HG02642 (cell line): ENCODE results near the gene MBP.

ENCODE experiments used
- ATAC-seq: cut with Tn5 transposase; IDR thresholded peaks from one replicate; pipeline ENCODE4 v1.9.1; 2021; ENCODE audit warnings: mild to moderate bottlenecking; ENCODE audit not compliant: unreplicated experiment, poor library complexity

Gene MBP

GRCh38 chr18:77132369-77133050, at the start of gene MBP:
MBP (minus strand) TSS chr18:77132783; CDS start chr18:77105261, 27,522 bp downstream.
- ATAC-seq = peak; percentile 67

DNA sequence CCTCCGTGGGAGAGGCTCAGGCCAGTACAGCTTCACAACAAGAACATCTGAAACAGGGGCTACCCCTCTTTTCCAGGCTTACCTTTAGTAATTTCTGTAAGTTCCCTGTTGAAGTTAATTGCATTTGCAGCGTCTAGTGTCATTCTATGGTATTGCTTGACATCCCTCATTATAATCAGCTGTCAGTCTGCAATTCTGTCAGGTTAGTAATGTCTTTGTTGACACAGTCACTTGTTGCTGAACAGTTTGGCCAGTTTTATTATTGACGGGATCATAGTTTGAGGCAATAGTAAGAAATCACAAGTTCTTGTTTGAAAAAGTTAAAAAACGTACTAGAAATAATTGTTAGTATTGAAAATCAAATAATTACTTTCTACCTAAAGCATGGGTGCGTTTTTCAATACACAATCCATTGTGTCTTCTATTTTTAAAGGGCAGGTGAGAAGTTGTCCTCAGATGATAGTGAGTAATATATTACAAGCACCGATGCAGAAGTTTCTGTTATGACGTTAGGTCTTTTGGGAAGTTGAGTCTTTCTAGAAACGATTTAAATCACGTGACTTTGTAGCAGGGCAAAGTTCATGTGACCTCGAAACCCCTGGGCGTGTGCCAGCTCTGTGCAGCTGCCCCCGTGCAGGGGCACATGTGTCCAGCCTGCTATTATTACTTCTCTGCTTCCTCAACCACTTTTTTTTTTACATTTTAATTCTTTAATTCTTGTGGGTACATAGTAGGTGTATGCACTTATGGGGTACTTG, 49.5 kb upstream of the MBP start:
- no peak for ATAC-seq

DNA sequence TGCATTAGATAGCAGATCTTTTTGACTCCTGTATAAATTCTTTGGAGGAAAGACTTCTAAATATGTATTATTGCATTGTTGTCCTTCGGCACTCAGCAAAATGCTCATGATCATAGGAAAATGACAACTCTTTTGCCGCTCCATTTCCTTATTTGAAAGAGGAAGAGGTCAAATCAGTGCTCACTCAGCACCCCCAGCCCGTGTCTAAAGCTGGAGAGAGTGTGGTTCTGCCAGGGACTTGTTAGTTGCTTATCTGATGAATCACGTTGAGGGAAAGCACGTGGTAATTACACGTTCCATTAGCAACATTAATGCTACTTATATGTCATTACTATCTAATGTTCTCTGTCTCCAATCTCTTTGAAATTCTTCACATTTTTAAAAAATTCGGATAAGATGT, 46.0 kb upstream of the MBP start:
- ATAC-seq = no peak

DNA sequence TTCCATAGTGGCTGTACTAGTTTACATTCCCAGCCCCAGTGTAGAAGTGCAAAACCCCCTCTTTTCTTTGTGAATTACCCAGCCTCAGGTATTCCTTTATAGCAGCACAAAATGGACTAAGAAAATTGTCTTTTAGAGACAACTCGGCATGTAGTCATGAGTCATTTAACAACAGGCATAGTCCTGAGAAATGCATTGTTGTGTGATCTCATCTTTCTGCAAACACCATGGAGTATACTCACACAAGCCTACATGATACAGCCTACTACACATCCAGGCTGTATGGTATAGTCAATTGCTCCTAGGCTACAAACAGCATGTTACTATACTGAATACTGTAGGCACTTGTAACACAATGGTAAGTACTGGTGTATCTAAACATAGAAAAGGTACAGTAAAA, 44.4 kb upstream of the MBP start:
- ATAC-seq = no peak

DNA sequence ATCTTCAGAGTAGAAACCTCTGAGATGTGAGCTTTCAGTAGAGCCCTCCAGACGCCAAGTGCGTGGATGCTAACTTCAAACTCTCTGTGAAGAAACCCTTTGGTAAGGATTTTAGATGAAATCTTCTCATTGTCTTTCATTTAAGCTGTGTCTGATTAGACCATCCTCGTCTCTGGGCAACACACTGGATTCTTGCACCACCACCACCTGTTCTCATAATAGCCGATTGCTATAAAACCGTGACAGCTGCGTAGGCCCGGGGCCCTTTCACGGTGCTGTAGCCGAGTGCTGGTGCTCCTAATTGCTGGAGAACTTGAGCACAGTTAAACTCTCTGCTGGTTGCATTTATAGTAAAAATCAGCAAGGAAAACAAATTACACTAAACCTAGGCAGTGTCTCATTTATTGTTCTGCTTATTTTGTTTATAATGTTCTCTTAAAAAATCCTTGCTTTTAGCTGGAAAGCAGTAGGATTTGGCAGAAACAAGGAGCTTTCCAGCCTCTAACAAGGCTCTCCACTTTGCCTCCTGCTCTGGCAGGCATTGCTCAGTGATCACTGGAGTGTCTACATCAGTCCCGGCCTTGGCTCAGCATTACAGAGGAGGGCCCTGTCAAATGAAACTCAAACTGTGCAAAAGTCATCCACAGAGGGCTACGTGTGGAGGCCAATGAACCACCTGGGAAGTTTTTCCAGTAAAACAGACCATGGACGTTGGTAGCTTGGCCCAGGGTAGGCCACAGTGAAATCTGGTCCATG, 40.9 kb upstream of the MBP start:
- ATAC-seq = no peak

DNA sequence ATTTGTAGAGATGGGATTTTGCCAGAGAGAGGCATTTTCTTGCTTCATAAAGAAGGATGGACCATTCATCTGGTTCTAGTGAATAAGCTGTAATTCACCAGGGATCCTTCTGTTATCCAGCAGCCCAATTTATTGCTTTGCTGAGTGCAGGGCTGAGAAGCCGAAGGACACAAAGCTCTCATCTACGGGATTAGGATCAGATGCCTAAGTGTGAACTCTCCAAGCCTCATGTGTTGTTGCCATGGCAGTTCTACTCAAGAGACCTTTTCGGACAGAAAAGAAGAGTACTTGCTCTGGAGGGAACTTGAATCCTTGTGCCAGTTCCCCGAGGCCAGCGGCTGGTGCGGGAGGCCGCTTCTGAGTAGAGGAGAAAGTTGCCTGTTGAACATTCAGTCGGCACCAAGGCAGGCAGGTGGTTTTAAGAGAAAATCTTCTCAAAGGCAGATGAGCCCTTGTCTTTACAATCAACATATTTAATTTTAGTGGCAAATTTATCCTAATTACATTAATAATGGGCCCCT, 38.4 kb upstream of the MBP start:
- ATAC-seq = no peak

DNA sequence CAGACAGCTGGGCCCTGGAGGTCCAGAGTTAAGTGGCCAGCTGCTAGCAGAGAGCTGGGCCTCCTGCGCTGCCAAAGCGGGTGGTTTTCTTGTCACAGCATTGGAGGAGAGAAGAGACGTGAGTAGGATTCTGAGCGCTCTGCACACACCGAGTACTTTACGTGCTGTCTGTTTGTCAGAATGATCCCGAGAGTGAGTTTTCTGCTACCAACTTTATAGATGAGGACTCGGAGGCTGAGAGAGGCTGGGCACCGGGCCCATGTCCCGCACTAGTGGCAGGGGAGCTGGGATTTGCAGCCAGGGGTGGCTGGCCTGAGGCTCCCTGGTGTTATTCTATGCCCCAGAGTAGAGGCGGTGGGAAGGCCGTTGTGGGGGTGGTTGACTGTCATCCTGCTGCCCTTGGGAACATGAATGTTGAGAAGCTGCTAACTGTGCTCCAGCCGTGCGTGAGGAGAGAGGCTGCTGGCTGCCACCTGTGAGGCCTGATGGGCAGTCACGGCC, 36.3 kb upstream of the MBP start:
- ATAC-seq = no peak

GRCh38 chr18:77167251-77167650, 34.7 kb upstream of the MBP start:
- ATAC-seq = no peak

DNA sequence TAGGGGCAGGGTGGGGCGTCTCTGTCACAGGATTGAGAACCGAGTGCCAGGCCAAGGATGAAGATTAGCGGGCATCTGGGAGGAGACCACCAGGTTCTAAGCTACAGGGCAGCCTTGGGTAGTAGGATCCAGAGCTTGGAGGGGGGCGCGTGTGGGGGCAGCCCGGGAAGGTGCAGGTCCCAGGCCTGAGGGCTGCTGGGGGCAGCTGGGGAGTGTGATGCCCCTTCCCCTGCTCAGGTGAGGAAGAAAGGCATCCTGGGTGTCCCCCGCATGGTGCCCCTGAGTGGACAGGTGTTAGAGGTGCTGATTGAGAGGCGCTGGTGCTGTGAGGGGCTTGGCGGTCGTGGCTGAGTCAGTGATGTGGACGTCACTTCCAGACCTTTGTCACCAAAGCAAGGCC, 33.9 kb upstream of the MBP start:
- no peak for ATAC-seq

DNA sequence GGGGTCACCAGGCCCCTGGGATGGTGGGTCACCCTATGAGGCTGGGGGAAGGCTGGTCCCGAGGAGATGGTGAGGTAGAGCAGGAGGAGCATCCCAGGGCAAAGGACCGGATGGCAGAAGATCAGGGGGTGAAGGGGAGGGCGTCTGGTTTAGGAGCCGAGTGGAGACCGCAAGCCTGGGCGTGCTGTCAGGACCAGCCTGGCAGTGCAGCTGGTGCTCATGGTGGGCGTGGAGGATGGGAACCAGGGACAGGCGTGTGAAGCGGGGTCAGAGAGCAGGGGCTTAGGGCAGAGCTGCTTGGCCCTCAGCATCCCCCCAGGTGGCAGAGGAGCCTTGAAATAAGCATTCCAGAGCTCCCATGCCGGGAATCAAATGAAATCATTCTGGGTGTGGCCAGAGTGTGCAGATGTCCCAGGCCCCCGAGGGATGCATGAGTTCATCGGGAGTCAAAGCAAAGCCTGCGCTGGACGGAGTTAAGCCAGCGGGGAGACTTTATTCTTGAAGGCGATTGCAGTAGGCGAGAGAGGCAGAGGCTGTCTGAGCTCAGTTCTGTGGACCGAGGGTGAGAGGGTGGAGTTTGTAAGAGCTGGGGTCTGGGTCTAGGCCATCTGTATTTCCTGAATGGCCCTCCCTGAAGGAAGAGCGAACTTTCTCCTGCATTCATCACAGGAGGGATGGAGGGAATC, 33.1 kb upstream of the MBP start:
- no peak for ATAC-seq

- no peak for ATAC-seq
Measured at GRCh38 chr18:77164763-77165485, 32.3 kb upstream of the MBP start.

GRCh38 chr18:77164026-77164425, 31.4 kb upstream of the MBP start:
- no peak for ATAC-seq

DNA sequence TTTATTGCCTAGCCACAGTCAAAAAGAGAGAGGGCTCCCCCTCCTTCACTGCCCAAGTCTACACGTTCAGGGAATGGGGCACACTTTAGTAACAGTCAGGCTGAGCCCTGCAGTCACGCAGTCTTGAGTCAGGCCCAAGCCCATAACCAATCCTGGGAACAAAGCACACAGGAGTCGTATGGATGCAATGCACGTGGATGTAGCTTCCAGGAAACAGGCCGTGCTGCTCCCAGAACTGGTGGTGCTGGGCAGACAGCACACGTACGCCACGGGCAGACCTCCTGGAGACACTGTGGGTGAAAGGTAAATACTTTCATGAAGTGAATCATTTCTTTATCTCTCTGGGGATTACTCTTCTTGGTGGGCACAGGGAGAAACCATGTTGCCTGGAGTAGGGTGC, 30.0 kb upstream of the MBP start:
- no peak for ATAC-seq

DNA sequence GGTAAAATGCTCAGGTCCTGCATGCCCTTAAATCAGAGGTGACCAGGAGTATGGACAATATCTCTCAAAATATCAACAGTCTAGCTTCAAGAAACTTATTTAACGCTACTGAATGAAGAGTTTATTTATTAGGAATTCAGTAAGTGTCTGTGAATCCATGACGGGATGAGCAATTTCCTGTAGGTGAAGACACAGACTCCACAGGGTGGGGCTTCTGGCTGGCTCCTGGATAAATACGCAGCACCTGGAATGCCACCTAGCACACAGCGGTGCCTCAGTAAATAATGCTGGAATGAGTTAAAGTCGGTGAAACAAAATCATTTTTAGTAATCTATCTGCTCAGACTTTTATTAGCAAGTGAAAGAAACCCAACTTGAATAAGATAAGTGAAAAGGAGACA, 29.4 kb upstream of the MBP start:
- no peak for ATAC-seq

DNA sequence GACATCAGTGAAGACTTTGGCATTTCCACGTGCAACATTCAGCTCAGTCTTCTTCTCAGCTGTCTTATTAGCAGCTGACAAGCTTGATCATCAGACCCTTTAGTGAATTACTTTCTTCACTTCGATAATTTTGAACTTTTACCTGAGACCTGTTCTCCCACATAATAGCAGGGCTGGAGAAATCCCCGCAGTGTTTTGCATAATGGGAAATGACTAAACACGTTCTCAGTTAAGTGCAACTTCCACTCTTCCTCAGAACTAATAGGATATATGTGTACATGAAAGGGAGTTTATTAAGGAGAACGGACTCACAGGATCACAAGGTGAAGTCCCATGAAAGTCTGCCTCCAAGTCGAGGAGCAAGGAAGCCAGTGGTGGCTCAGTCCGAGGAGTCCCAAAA, 28.8 kb upstream of the MBP start:
- no peak for ATAC-seq

- ATAC-seq = no peak
Measured at GRCh38 chr18:77160515-77160914, 27.9 kb upstream of the MBP start.

DNA sequence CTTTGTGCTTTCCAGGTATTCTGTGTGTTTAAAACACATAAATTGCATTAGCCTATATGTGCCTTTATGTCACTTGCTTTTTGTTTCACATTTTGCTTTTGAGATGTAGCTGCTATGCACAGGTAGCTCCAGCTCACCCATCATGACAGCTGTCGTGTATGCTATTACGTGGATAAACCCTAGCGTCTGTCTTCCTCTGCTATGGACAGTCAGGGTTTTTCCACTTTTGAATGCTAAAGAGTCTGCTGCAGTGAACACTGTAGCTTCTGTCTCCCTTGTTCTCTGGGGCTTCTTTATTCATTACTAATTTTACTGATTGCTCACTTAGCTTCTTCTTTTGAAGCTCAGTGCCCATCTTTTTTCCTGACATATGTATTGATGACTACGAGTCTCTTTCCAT, 24.7 kb upstream of the MBP start:
- ATAC-seq = no peak

DNA sequence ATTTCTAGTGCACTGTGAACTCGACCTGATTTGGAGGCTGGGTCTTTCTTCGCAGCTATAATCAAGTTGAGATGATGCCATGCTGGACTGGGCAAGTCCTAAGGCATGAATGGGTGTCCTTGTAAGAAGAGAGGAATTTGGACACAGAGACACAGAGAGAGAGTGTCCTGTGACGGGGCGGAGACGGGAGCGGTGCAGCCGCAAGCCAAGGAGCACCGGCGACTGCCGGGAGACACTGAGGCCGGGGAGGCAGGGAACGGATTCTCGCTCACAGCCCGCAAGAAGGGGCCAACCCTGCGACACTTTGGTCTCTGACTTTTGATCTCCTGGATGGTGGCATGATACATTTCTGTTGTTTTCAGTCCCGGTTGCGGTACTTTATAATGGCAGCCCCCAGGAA, 22.4 kb upstream of the MBP start:
- ATAC-seq = no peak

- ATAC-seq = no peak
Measured at GRCh38 chr18:77153404-77153803, 20.8 kb upstream of the MBP start.
